Measurements from ENCODE around the gene LRRFIP2.
"Not testable (repeated sequence)": the region's sequence is repeated elsewhere in the genome, so short reads cannot be mapped to it uniquely, and the experiment has no call there.

The LRRFIP2 gene

DNA sequence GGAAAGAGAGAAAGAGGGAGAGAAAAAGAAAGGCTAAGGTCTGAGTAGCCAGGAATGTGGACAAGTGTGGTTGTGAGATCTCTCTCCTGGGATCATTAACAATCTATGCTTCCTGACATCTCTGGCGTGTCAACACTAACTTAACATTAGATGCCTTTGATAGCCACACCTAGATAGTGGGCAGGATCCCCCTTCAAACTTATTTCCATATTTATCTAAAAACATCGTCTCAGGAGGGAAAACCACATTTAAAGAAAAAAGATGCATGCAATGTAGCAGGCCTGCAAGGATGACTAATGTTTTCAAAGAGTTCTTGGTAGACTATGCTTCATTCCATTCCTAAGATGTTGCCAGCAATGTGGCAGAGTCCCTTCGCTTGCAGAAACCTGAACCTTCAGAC, 100.2 kb downstream of the LRRFIP2 start:
- H3K27me3 Mint-ChIP-seq: no peaks in the 10 kb centered on the region
- H3K27ac Mint-ChIP-seq: no peak overlapping the region
- no peak for DNase-seq (ENCODE audit: low spot score in 2 of 2)
- no peak for ATAC-seq (ENCODE audit: low read depth)
- no peak overlapping the region for H3K4me3 Mint-ChIP-seq
- no peaks in the 10 kb centered on the region for H3K9me3 Mint-ChIP-seq
- peaks cover 42% of the 10 kb centered on the region for H3K36me3 Mint-ChIP-seq
- H3K4me1 Mint-ChIP-seq: no peaks in the 10 kb centered on the region

DNA sequence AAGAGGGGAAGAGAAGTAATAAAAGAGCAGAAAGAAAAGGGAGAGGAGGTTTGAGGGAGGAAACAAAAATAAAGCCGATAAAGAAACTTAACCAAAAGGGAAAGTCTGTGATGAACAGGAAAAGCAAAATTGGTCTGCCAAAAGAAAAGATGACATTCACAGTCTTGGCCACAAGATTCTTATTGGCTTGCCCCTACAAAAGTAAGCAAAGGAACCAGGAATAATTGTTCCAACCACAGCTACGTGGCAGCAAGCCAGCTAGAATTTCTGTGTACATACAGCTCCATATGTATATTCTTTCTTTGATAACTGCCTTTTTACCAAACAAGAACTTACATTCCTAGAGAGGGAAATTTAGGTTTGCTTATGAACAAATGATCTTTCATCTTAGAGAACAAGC, 101.5 kb downstream of the LRRFIP2 start:
- no peak overlapping the region for H3K27ac Mint-ChIP-seq
- H3K4me3 Mint-ChIP-seq: no peak overlapping the region
- no peaks in the 10 kb centered on the region for H3K27me3 Mint-ChIP-seq
- peaks cover 33% of the 10 kb centered on the region for H3K36me3 Mint-ChIP-seq
- ATAC-seq (ENCODE audit: low read depth) (no peak), DNase-seq (ENCODE audit: low spot score in 2 of 2) (no peak)
- no peaks in the 10 kb centered on the region for H3K9me3 Mint-ChIP-seq
- H3K4me1 Mint-ChIP-seq: no peaks in the 10 kb centered on the region

GRCh38 chr3:37071921-37072320, 102.5 kb downstream of the LRRFIP2 start:
- Mint-ChIP-seq H3K27ac (no peak overlapping the region), H3K27me3 (no peaks in the 10 kb centered on the region), H3K4me3 (no peak overlapping the region), H3K4me1 (no peaks in the 10 kb centered on the region), H3K9me3 (no peaks in the 10 kb centered on the region), H3K36me3 (peaks cover 28% of the 10 kb centered on the region)
- no peak for ATAC-seq (ENCODE audit: low read depth)
- DNase-seq (ENCODE audit: low spot score in 2 of 2): no peak

DNA sequence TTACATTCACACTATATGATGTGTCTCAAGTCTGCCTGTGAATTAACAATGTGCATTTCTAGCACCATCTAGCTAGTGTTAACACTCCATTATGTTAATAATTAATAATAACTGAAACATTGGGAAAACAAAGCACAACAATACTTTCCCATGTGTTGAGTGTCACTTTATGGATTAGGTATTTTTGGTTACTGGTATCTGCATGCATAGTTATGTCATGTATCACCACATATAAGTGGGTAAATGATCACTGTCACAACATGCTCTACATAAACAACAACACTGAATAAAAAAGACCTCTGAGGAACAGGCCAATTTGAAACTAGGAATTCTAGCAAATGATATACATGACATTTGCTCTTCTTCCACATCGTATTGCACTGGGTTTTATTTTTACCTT, 106.4 kb downstream of the LRRFIP2 start:
- DNase-seq (ENCODE audit: low spot score in 2 of 2) (no peak), ATAC-seq (ENCODE audit: low read depth) (no peak)
- H3K27me3 Mint-ChIP-seq: no peaks in the 10 kb centered on the region
- H3K9me3 Mint-ChIP-seq: no peaks in the 10 kb centered on the region
- H3K4me3 Mint-ChIP-seq: no peak overlapping the region
- peaks cover 25% of the 10 kb centered on the region for H3K36me3 Mint-ChIP-seq
- H3K4me1 Mint-ChIP-seq: peaks cover 2% of the 10 kb centered on the region
- no peak overlapping the region for H3K27ac Mint-ChIP-seq

- Mint-ChIP-seq H3K27ac (no peak overlapping the region), H3K4me1 (peaks cover 2% of the 10 kb centered on the region), H3K36me3 (peaks cover 23% of the 10 kb centered on the region), H3K9me3 (no peaks in the 10 kb centered on the region), H3K27me3 (no peaks in the 10 kb centered on the region), H3K4me3 (no peak overlapping the region)
- ATAC-seq (ENCODE audit: low read depth): no peak
- DNase-seq (ENCODE audit: low spot score in 2 of 2): no peak
Observed at GRCh38 chr3:37067577-37067976, 106.8 kb downstream of the LRRFIP2 start.

DNA sequence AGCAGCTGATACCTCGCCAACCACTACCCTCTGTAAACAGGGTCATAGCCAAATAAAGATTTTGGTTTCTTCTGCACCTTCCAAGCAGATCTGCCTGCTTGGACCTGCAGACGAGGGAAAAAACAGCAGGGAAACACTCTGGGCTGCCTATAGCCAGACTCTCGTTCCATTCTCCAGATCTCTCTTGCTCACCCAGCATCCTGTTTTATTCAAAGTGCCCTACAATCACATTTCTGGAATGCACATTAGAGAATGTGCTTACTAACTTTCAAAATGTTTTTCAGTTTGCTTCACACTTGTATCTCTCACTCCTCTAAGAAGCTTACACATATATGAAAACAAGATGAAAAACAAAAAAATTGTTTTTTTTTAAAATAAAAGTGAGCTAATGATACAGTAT, 109.6 kb downstream of the LRRFIP2 start:
- DNase-seq (ENCODE audit: low spot score in 2 of 2) (no peak), ATAC-seq (ENCODE audit: low read depth) (no peak)
- Mint-ChIP-seq H3K4me1 (peaks cover 2% of the 10 kb centered on the region), H3K4me3 (no peak overlapping the region), H3K27ac (no peak overlapping the region), H3K9me3 (no peaks in the 10 kb centered on the region), H3K27me3 (no peaks in the 10 kb centered on the region), H3K36me3 (peaks cover 27% of the 10 kb centered on the region)

DNA sequence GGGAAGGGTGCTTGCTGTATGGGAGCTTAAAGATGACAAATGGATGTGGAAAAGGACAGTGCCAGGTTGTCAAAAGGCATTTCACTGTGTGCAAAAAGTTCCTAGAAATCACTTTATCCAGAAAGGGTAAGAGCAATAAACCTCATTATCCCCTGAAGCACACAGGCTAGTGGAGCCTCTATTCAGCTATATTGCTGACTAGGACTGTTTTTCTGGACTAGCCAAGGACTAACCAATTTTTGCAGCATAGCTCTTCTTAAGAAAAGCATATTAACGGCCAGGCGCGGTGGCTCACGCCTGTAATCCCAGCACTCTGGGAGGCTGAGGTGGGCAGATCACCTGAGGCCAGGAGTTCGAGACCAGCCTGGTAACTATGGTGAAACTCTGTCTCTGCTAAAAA, 116.3 kb downstream of the LRRFIP2 start:
- Mint-ChIP-seq H3K4me3 (no peak overlapping the region), H3K27ac (no peak overlapping the region), H3K9me3 (no peaks in the 10 kb centered on the region), H3K4me1 (peaks cover 15% of the 10 kb centered on the region), H3K27me3 (no peaks in the 10 kb centered on the region), H3K36me3 (peaks cover 31% of the 10 kb centered on the region)
- ATAC-seq (ENCODE audit: low read depth): no peak
- no peak for DNase-seq (ENCODE audit: low spot score in 2 of 2)

DNA sequence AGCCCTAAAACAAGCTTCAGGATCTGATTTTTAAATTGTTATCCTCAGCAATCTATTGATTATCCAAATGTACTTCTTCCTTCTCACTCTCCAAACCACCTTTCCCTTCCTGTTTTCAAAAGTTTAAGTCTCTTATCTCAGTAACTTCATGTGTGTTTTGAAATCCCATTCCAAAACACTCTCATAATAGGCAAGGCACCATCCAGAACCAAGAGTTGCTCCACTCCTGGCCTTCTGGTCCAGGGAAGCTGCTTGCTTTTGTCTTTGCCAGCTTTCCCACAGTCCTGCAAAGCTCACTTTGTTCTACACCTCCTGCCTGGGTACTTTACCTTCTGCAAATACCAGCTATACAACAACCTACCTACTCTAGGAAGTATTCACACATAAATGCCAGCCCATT, 117.6 kb downstream of the LRRFIP2 start:
- Mint-ChIP-seq H3K9me3 (no peaks in the 10 kb centered on the region), H3K36me3 (peaks cover 29% of the 10 kb centered on the region), H3K27ac (peak overlapping the region; percentile 32), H3K27me3 (no peaks in the 10 kb centered on the region), H3K4me1 (peaks cover 15% of the 10 kb centered on the region), H3K4me3 (no peak overlapping the region)
- DNase-seq (ENCODE audit: low spot score in 2 of 2) (no peak), ATAC-seq (ENCODE audit: low read depth) (no peak)

- H3K36me3 Mint-ChIP-seq: peaks cover 31% of the 10 kb centered on the region
- not testable (repeated sequence) for ATAC-seq (ENCODE audit: low read depth); H3K27me3 Mint-ChIP-seq; DNase-seq (ENCODE audit: low spot score in 2 of 2); H3K9me3 Mint-ChIP-seq; H3K4me3 Mint-ChIP-seq; H3K27ac Mint-ChIP-seq
- H3K4me1 Mint-ChIP-seq: peaks cover 15% of the 10 kb centered on the region
Observed at GRCh38 chr3:37055077-37055476, 119.3 kb downstream of the LRRFIP2 start.

DNA sequence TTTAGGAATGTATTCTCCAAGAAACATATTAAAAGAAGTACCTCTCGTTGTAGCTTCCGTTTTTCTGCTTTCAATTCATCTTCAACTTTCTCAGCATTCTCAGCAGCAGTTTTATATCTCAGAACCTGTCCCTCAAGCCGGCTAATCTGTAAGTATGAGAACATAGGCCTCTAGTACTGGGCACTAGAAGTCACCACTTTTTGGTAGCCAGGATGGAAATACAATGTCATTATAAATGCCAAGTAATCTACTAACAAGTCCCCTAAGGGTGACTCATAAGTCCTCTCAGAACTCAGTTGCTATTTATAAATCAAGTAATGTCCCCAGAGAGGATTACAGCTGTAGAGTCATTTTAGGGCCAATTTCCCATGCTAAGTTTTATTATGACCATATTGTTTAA, 120.0 kb downstream of the LRRFIP2 start:
- Mint-ChIP-seq H3K36me3 (peaks cover 30% of the 10 kb centered on the region), H3K4me1 (peaks cover 15% of the 10 kb centered on the region), H3K27ac (peak overlapping the region; percentile 80), H3K9me3 (no peaks in the 10 kb centered on the region), H3K27me3 (no peaks in the 10 kb centered on the region), H3K4me3 (peak overlapping the region; percentile 37)
- DNase-seq (ENCODE audit: low spot score in 2 of 2) (no peak), ATAC-seq (ENCODE audit: low read depth) (peak; percentile 59)

- DNase-seq (ENCODE audit: low spot score in 2 of 2) (no peak), ATAC-seq (ENCODE audit: low read depth) (no peak)
- Mint-ChIP-seq H3K4me3 (no peak overlapping the region), H3K27ac (peak overlapping the region; percentile 80), H3K9me3 (no peaks in the 10 kb centered on the region), H3K27me3 (no peaks in the 10 kb centered on the region), H3K36me3 (peaks cover 34% of the 10 kb centered on the region), H3K4me1 (peaks cover 17% of the 10 kb centered on the region)
Observed at GRCh38 chr3:37053753-37054152, 120.6 kb downstream of the LRRFIP2 start.

DNA sequence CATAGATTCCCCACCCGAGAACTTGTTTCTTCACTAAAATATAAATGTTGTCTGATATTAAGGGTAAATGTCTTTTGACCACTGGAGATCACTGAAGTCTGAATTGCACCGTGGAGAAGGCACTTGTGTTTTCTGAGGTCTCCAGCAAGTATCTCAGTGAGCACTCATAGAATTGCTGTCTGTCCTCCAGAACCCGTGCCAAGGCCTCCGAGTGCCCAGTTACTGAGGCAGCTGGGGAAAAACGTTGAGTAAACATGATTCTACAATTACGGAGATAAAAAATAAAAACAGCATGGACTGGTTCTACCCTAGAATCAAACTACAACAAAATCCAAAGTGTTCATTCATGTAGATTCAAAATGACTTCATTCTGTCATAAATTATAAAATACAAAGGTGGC, 121.0 kb downstream of the LRRFIP2 start:
- Mint-ChIP-seq H3K36me3 (peaks cover 39% of the 10 kb centered on the region), H3K9me3 (no peaks in the 10 kb centered on the region), H3K27ac (no peak overlapping the region), H3K27me3 (no peaks in the 10 kb centered on the region), H3K4me3 (no peak overlapping the region), H3K4me1 (peaks cover 17% of the 10 kb centered on the region)
- ATAC-seq (ENCODE audit: low read depth): no peak
- no peak for DNase-seq (ENCODE audit: low spot score in 2 of 2)

DNA sequence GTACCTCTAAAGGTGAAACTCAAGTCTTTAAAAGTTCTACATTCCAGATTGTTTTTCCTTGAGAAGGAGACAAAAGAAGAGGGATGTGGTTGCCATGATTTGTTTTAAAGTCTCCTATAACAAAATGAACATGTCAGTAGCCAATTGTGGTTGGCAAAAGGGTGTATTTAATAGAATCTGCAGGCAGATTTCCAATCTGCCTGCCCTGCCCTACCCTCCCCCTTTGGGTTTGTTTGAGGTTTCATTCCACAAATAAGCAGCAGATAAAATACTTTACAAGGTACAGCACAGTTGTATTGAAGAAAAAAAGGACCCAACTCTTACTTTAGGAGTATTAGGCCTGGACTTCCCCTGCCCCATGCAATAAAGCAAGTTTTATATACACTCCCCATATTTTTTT, 121.5 kb downstream of the LRRFIP2 start:
- Mint-ChIP-seq H3K4me3 (no peak overlapping the region), H3K27ac (no peak overlapping the region), H3K4me1 (peaks cover 17% of the 10 kb centered on the region), H3K9me3 (no peaks in the 10 kb centered on the region), H3K27me3 (no peaks in the 10 kb centered on the region), H3K36me3 (peaks cover 41% of the 10 kb centered on the region)
- DNase-seq (ENCODE audit: low spot score in 2 of 2): no peak
- ATAC-seq (ENCODE audit: low read depth): no peak

DNA sequence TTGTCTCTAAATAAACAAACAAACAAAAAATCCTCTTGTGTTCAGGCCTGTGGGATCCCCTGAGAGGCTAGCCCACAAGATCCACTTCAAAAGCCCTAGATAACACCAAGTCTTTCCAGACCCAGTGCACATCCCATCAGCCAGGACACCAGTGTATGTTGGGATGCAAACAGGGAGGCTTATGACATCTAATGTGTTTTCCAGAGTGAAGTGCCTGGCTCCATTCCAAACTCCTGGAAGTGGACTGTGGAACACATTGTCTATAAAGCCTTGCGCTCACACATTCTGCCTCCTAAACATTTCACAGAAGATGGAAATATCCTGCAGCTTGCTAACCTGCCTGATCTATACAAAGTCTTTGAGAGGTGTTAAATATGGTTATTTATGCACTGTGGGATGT, 124.1 kb downstream of the LRRFIP2 start:
- Mint-ChIP-seq H3K36me3 (peaks cover 36% of the 10 kb centered on the region), H3K27ac (no peak overlapping the region), H3K4me1 (peaks cover 7% of the 10 kb centered on the region), H3K9me3 (no peaks in the 10 kb centered on the region), H3K4me3 (no peak overlapping the region), H3K27me3 (no peaks in the 10 kb centered on the region)
- ATAC-seq (ENCODE audit: low read depth): no peak
- DNase-seq (ENCODE audit: low spot score in 2 of 2): no peak

- not testable (repeated sequence) for H3K9me3 Mint-ChIP-seq; ATAC-seq (ENCODE audit: low read depth); H3K27me3 Mint-ChIP-seq; H3K27ac Mint-ChIP-seq; H3K4me3 Mint-ChIP-seq; H3K4me1 Mint-ChIP-seq; DNase-seq (ENCODE audit: low spot score in 2 of 2)
- peaks cover 25% of the 10 kb centered on the region for H3K36me3 Mint-ChIP-seq
Observed at GRCh38 chr3:37042712-37043111, 131.7 kb downstream of the LRRFIP2 start.
